Muscle layer of colon (tissue), 2 donors: ENCODE data around the gene SH3BP4.

Source experiments
- H3K27ac ChIP-seq: one replicate; pipeline ENCODE4 v1.7.0; 2013; ENCODE audit warnings: low read depth, mild to moderate bottlenecking, low read length, moderate library complexity
- H3K27me3 ChIP-seq, 2 donors: one replicate each; pipeline ENCODE4 v1.7.0; 2013; ENCODE audit warnings: low read length in 2 of 2, mild to moderate bottlenecking in 2 of 2; ENCODE audit not compliant: insufficient read depth in 2 of 2, control insufficient read depth in 1 of 2
- H3K36me3 ChIP-seq: one replicate; pipeline ENCODE4 v1.7.0; 2013; ENCODE audit warnings: mild to moderate bottlenecking, low read length; ENCODE audit not compliant: insufficient read depth
- H3K4me1 ChIP-seq: one replicate; pipeline ENCODE4 v1.7.0; 2013; ENCODE audit warnings: mild to moderate bottlenecking, low read length; ENCODE audit not compliant: insufficient read depth
- H3K4me3 ChIP-seq, 2 donors: one replicate each; pipeline ENCODE4 v1.7.0; 2013; ENCODE audit warnings: low read length in 2 of 2, low read depth in 1 of 2, mild to moderate bottlenecking in 1 of 2, moderate library complexity in 1 of 2
- H3K9ac ChIP-seq: one replicate; pipeline ENCODE4 v1.7.0; 2013; ENCODE audit warnings: low read length
- H3K9me3 ChIP-seq: one replicate; pipeline ENCODE4 v1.7.0; 2013; ENCODE audit warnings: mild to moderate bottlenecking, low read length
- donor health status: abdominal sarcoma.
- donor health status: Adenocarcinoma of cecum.

SH3BP4 gene

GRCh38 chr2:234981197-234982095 lies 29.6 kb downstream of the SH3BP4 start:
- Histone ChIP-seq H3K9ac (no peak overlapping the region), H3K4me1 (peaks cover 29% of the 10 kb centered on the region), H3K4me3 (peak overlapping the region; percentile 27 to 44)

GRCh38 chr2:234982096-234982834 lies 30.4 kb downstream of the SH3BP4 start:
- Histone ChIP-seq H3K27ac (no peak overlapping the region), H3K9ac (no peak overlapping the region), H3K4me3 (no peak overlapping the region), H3K4me1 (peaks cover 29% of the 10 kb centered on the region), H3K9me3 (no peaks in the 10 kb centered on the region), H3K36me3 (no peaks in the 10 kb centered on the region), H3K27me3 (no peaks in the 10 kb centered on the region)

More at GRCh38 chr2:234981197-234982095, 29.6 kb downstream of the SH3BP4 start:
- Histone ChIP-seq H3K27ac (no peak overlapping the region), H3K27me3 (no peaks in the 10 kb centered on the region), H3K9me3 (no peaks in the 10 kb centered on the region), H3K36me3 (no peaks in the 10 kb centered on the region)

- H3K4me1 ChIP-seq, result peaks cover 29% of the 10 kb centered on the region
These were observed 31.4 kb downstream of the SH3BP4 start for GRCh38 chr2:234983011-234983726.

GRCh38 chr2:234985608-234986245 lies 33.9 kb downstream of the SH3BP4 start:
- no peaks in the 10 kb centered on the region for H3K27me3 ChIP-seq
- H3K36me3 ChIP-seq, result no peaks in the 10 kb centered on the region
- H3K27ac ChIP-seq, result no peak overlapping the region
- H3K4me3 ChIP-seq, result no peak overlapping the region
- peaks cover 22% of the 10 kb centered on the region for H3K4me1 ChIP-seq
- no peak overlapping the region for H3K9ac ChIP-seq
- H3K9me3 ChIP-seq, result no peaks in the 10 kb centered on the region

More at GRCh38 chr2:234983011-234983726, 31.4 kb downstream of the SH3BP4 start:
- no peak overlapping the region for H3K9ac ChIP-seq
- H3K27me3 ChIP-seq, result no peaks in the 10 kb centered on the region
- no peak overlapping the region for H3K27ac ChIP-seq
- H3K36me3 ChIP-seq, result no peaks in the 10 kb centered on the region
- H3K9me3 ChIP-seq, result no peaks in the 10 kb centered on the region
- H3K4me3 ChIP-seq, result no peak overlapping the region

- peaks cover 15% of the 10 kb centered on the region for H3K4me1 ChIP-seq
- no peak overlapping the region for H3K27ac ChIP-seq
- H3K27me3 ChIP-seq, result no peaks in the 10 kb centered on the region
These were observed 34.6 kb downstream of the SH3BP4 start for GRCh38 chr2:234986390-234986789.

GRCh38 chr2:234986876-234987720 lies 35.3 kb downstream of the SH3BP4 start:
- Histone ChIP-seq H3K27me3 (no peaks in the 10 kb centered on the region), H3K9ac (no peak overlapping the region), H3K4me1 (peaks cover 10% of the 10 kb centered on the region), H3K36me3 (no peaks in the 10 kb centered on the region), H3K4me3 (no peak overlapping the region), H3K9me3 (no peaks in the 10 kb centered on the region), H3K27ac (no peak overlapping the region)

More at GRCh38 chr2:234986390-234986789, 34.6 kb downstream of the SH3BP4 start:
- no peaks in the 10 kb centered on the region for H3K9me3 ChIP-seq
- H3K36me3 ChIP-seq, result no peaks in the 10 kb centered on the region
- H3K4me3 ChIP-seq, result no peak overlapping the region
- H3K9ac ChIP-seq, result no peak overlapping the region

GRCh38 chr2:234987754-234988153 lies 35.9 kb downstream of the SH3BP4 start:
- no peak overlapping the region for H3K27ac ChIP-seq
- no peak overlapping the region for H3K9ac ChIP-seq
- H3K36me3 ChIP-seq, result no peaks in the 10 kb centered on the region
- no peaks in the 10 kb centered on the region for H3K9me3 ChIP-seq
- no peak overlapping the region for H3K4me3 ChIP-seq
- peaks cover 14% of the 10 kb centered on the region for H3K4me1 ChIP-seq
- no peaks in the 10 kb centered on the region for H3K27me3 ChIP-seq

GRCh38 chr2:234988491-234988890 lies 36.7 kb downstream of the SH3BP4 start:
- peaks cover 14% of the 10 kb centered on the region for H3K4me1 ChIP-seq
- H3K27ac ChIP-seq, result no peak overlapping the region
- H3K9ac ChIP-seq, result no peak overlapping the region

GRCh38 chr2:234989183-234989701 lies 37.4 kb downstream of the SH3BP4 start:
- Histone ChIP-seq H3K9ac (no peak overlapping the region), H3K4me3 (no peak overlapping the region), H3K36me3 (no peaks in the 10 kb centered on the region), H3K9me3 (no peaks in the 10 kb centered on the region), H3K27ac (no peak overlapping the region), H3K4me1 (peaks cover 14% of the 10 kb centered on the region), H3K27me3 (no peaks in the 10 kb centered on the region)

More at GRCh38 chr2:234988491-234988890, 36.7 kb downstream of the SH3BP4 start:
- Histone ChIP-seq H3K4me3 (no peak overlapping the region), H3K36me3 (no peaks in the 10 kb centered on the region), H3K9me3 (no peaks in the 10 kb centered on the region), H3K27me3 (no peaks in the 10 kb centered on the region)

- Histone ChIP-seq H3K4me3 (no peak overlapping the region), H3K4me1 (peaks cover 14% of the 10 kb centered on the region), H3K9ac (no peak overlapping the region), H3K27me3 (no peaks in the 10 kb centered on the region), H3K9me3 (no peaks in the 10 kb centered on the region), H3K27ac (no peak overlapping the region), H3K36me3 (no peaks in the 10 kb centered on the region)
These were observed 38.5 kb downstream of the SH3BP4 start for GRCh38 chr2:234990300-234990699.
